ENCODE results near the gene PUM2.

GRCh38 chr2:20302019-20302418 is 48.6 kb downstream of the PUM2 start:
- TF ChIP-seq GATA2 (IDR thresholded peaks at IDR 0.05; ENCODE audit: low read depth, low read length) (no peak), GATA3 (IDR thresholded peaks at IDR 0.05; ENCODE audit: low read depth, low read length) (no peak)
